ENCODE data around the gene SLAMF1. TPM values are rescaled to one million over a fixed set of nuclear protein-coding genes. Genes with fewer than 3 reads are reported as not detected.

SLAMF1 gene
- total RNA-seq, 1 donor from 2014 or later = not detected

DNA sequence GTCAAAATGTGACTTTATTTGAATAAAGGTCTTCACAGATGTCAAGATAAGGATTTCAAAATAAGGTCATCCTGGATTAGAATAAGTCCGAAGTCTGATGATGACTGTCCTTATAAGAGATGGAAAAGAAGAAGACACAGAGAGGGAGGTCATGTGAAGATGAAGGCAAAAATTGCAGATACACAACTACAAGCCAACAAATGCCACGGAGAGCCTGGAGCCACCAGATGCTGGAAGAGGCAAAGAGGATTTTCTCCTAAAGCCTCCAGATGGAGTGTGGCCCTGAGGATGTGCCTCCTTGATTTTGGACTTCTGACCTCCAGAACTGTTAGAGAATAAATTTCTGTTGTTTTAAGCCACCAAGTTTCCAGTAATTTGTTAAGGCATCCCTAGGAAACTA is 31.2 kb downstream of the SLAMF1 start:
- H3K36me3 ChIP-seq (ENCODE audit: control insufficient read depth, insufficient read depth, low read length) = no peaks in the 10 kb centered on the region
- peaks cover 4% of the 10 kb centered on the region for H3K27me3 ChIP-seq (ENCODE audit: control insufficient read depth, insufficient read depth, low read length)
- no peak for TF ChIP-seq CTCF (IDR thresholded peaks at IDR 0.05; ENCODE audit: insufficient read depth, low read length, poor library complexity, severe bottlenecking)
- H3K4me3 ChIP-seq (ENCODE audit: low read depth, low read length) = no peak overlapping the region
- no peak for DNase-seq (ENCODE audit: low read depth)

DNA sequence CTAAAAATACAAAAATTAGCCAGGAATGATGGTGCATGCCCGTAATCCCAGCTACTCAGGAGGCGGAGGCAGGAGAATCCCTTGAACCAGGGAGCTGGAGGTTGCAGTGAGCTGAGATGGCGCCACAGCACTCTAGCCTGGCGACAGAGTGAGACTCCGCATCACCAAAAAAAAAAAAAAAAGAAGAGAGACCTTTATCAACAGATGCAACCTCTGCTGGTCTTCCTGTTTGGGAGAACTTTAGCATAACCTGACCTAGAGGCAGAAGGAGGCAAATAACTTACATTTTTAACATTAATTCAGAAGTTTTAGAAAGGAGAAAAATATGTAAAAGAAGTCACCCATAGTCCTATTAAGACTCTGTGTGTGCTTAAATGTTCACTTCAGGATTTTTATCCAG is 32.4 kb downstream of the SLAMF1 start:
- peaks cover 5% of the 10 kb centered on the region for H3K27me3 ChIP-seq (ENCODE audit: control insufficient read depth, insufficient read depth, low read length)
- DNase-seq (ENCODE audit: low read depth) = no peak
- no peaks in the 10 kb centered on the region for H3K36me3 ChIP-seq (ENCODE audit: control insufficient read depth, insufficient read depth, low read length)
- no peak for TF ChIP-seq CTCF (IDR thresholded peaks at IDR 0.05; ENCODE audit: insufficient read depth, low read length, poor library complexity, severe bottlenecking)
- H3K4me3 ChIP-seq (ENCODE audit: low read depth, low read length) = no peak overlapping the region

- no peak for TF ChIP-seq CTCF (IDR thresholded peaks at IDR 0.05; ENCODE audit: insufficient read depth, low read length, poor library complexity, severe bottlenecking)
- H3K4me3 ChIP-seq (ENCODE audit: low read depth, low read length) = no peak overlapping the region
- peaks cover 7% of the 10 kb centered on the region for H3K27me3 ChIP-seq (ENCODE audit: control insufficient read depth, insufficient read depth, low read length)
- no peaks in the 10 kb centered on the region for H3K36me3 ChIP-seq (ENCODE audit: control insufficient read depth, insufficient read depth, low read length)
- no peak for DNase-seq (ENCODE audit: low read depth)
Observed at GRCh38 chr1:160612613-160613218, 34.1 kb downstream of the SLAMF1 start.

DNA sequence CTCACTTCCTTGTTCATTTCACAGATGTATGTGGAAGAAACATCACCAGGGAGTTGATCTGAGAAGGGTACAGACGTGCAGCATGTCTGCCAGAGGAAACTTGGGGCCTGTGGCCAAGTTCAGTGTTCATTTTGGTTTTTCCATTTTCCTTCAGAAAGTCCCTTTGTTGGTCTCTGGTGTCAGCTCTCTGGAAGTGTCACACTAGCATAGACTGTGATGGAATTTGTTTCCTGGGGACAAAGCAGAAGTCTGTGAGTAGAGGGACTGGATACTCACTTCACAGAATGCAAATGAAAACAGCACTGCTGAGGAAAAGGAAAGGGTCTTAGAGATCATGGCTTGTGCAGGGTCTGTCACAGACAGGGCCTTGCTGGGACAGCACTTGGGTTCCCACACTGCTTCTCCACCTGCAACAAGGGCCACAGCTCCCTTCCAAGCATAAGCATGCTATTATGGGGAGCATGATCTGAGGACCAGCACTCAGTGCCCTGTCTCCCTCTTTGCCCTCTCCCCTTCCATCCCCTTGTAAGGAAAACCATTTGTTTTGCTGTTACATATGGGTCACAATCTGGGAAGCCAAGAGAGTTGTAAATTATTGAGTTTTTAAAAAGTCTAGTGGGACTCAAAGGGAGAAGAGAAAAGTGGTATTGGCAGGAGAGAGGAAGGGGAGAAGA is 36.1 kb downstream of the SLAMF1 start:
- no peak for DNase-seq (ENCODE audit: low read depth)
- Histone ChIP-seq H3K36me3 (ENCODE audit: control insufficient read depth, insufficient read depth, low read length) (no peaks in the 10 kb centered on the region), H3K27me3 (ENCODE audit: control insufficient read depth, insufficient read depth, low read length) (peaks cover 7% of the 10 kb centered on the region), H3K4me3 (ENCODE audit: low read depth, low read length) (no peak overlapping the region)
- no peak for TF ChIP-seq CTCF (IDR thresholded peaks at IDR 0.05; ENCODE audit: insufficient read depth, low read length, poor library complexity, severe bottlenecking)

DNA sequence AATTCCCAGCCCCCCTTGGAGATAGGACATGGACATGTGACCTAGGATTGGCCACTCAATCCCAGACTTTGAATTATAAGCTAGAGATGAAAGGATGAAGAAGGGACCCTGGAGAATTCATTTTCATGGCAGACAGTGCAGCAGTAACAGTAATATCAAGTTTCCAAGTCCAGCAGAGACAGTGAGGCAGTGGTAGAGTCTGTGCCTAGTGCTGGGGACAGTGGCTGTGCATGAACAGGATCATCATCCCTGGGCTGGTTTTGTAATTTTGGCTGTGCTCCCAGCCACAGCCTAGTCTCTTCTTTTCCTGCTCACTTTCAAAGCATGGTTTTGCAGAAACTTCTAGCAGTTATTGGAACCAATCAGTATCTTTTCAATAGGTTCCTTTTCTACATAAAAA is 37.9 kb downstream of the SLAMF1 start:
- no peaks in the 10 kb centered on the region for H3K36me3 ChIP-seq (ENCODE audit: control insufficient read depth, insufficient read depth, low read length)
- TF ChIP-seq CTCF (IDR thresholded peaks at IDR 0.05; ENCODE audit: insufficient read depth, low read length, poor library complexity, severe bottlenecking) = no peak
- no peak overlapping the region for H3K4me3 ChIP-seq (ENCODE audit: low read depth, low read length)
- no peak for DNase-seq (ENCODE audit: low read depth)
- peaks cover 7% of the 10 kb centered on the region for H3K27me3 ChIP-seq (ENCODE audit: control insufficient read depth, insufficient read depth, low read length)

GRCh38 chr1:160608514-160608913 is 38.3 kb downstream of the SLAMF1 start:
- Histone ChIP-seq H3K27me3 (ENCODE audit: control insufficient read depth, insufficient read depth, low read length) (peaks cover 7% of the 10 kb centered on the region), H3K4me3 (ENCODE audit: low read depth, low read length) (no peak overlapping the region), H3K36me3 (ENCODE audit: control insufficient read depth, insufficient read depth, low read length) (no peaks in the 10 kb centered on the region)
- DNase-seq (ENCODE audit: low read depth) = no peak
- TF ChIP-seq CTCF (IDR thresholded peaks at IDR 0.05; ENCODE audit: insufficient read depth, low read length, poor library complexity, severe bottlenecking) = no peak
